Measurements from ENCODE around the gene HECW1. TPM values are rescaled to one million over a fixed set of nuclear protein-coding genes. Genes with fewer than 3 reads are reported as not detected.

Gene HECW1
- total and polyA plus RNA-seq, 2 donors (not counting 1 experiment from before 2014, with no cell fraction given): not detected

DNA sequence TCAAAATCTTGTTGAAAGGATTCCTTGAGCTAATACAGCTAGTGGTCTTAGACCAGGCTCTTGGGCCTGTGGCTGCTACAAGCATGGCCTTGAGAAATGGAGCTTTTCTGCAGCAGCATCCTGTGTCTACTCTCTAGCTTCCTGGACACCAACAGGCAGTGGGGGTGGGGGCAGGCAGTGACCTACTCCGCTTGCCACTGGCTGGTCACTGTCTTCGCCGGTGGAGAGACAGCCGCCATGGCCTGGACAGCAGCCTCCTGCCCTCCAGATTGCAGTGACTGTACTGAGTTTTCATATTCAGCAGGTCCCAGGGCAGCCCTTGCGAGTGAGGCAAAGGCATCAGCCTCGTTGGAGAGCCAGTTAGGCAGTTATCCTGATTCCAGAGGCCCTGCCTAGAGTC lies 204.6 kb downstream of the HECW1 start:
- CTCF ChIA-PET: no interaction called here
- DNase-seq: no peak
- intact Hi-C loops (cut with micrococcal nuclease): no loop called here
- Histone ChIP-seq H2AFZ (ENCODE audit: insufficient read depth, low read depth, low read length, poor library complexity, severe bottlenecking) (no peak overlapping the region), H3K27ac (ENCODE audit: low read length in 2 of 2) (no peak overlapping the region), H3K27me3 (replicated peaks in 1 of 4; ENCODE audit: control extremely low read depth in 1 of 4, control insufficient read depth in 3 of 4, insufficient read depth in 4 of 4, low read length in 3 of 4) (no peaks in the 10 kb centered on the region), H3K4me1 (ENCODE audit: control insufficient read depth in 2 of 2, insufficient read depth in 2 of 2, low read length in 2 of 2) (no peaks in the 10 kb centered on the region), H3K4me2 (replicated peaks; ENCODE audit: low read depth, low read length, poor library complexity, severe bottlenecking) (no peak overlapping the region), H3K36me3 (replicated peaks in 1 of 2; ENCODE audit: control extremely low read depth in 1 of 2, control insufficient read depth in 1 of 2, extremely low read depth in 1 of 2, insufficient read depth in 2 of 2, low read length in 1 of 2) (no peaks in the 10 kb centered on the region), H3K9ac (ENCODE audit: low read length) (no peak overlapping the region), H3K9me3 (ENCODE audit: control extremely low read depth in 1 of 3, control insufficient read depth in 2 of 3, insufficient read depth in 1 of 3, low read length in 2 of 3) (no peaks in the 10 kb centered on the region), H3K4me3 (ENCODE audit: control extremely low read depth in 1 of 5, extremely low read depth in 1 of 5, insufficient read depth in 1 of 5, low read depth in 2 of 5, low read length in 4 of 5) (no peak overlapping the region), H3K79me2 (ENCODE audit: control insufficient read depth, insufficient read depth, low read length) (no peaks in the 10 kb centered on the region), H4K20me1 (ENCODE audit: control insufficient read depth, insufficient read depth, low read length, poor library complexity, severe bottlenecking) (no peaks in the 10 kb centered on the region)
- WGBS (ENCODE audit: insufficient coverage): 85% methylated on average over 6 of the region's 6 CpGs
- Mint-ChIP-seq H3K4me3 (no peak overlapping the region), H3K4me1 (peaks cover 2% of the 10 kb centered on the region), H3K27ac (no peak overlapping the region), H3K9me3 (ENCODE audit: insufficient read depth) (no peaks in the 10 kb centered on the region), H3K27me3 (peaks cover 17% of the 10 kb centered on the region)
- POLR2A ChIA-PET: no interaction called here
- ATAC-seq (ENCODE audit: low read depth): no peak
- no peak for TF ChIP-seq EZH2 (IDR thresholded peaks at IDR 0.05; ENCODE audit: borderline replicate concordance, insufficient read depth, low read depth, low read length, poor library complexity, severe bottlenecking)
- TF ChIP-seq, protein P1, sequence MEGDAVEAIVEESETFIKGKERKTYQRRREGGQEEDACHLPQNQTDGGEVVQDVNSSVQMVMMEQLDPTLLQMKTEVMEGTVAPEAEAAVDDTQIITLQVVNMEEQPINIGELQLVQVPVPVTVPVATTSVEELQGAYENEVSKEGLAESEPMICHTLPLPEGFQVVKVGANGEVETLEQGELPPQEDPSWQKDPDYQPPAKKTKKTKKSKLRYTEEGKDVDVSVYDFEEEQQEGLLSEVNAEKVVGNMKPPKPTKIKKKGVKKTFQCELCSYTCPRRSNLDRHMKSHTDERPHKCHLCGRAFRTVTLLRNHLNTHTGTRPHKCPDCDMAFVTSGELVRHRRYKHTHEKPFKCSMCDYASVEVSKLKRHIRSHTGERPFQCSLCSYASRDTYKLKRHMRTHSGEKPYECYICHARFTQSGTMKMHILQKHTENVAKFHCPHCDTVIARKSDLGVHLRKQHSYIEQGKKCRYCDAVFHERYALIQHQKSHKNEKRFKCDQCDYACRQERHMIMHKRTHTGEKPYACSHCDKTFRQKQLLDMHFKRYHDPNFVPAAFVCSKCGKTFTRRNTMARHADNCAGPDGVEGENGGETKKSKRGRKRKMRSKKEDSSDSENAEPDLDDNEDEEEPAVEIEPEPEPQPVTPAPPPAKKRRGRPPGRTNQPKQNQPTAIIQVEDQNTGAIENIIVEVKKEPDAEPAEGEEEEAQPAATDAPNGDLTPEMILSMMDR (IDR thresholded peaks at IDR 0.05): no peak

DNA sequence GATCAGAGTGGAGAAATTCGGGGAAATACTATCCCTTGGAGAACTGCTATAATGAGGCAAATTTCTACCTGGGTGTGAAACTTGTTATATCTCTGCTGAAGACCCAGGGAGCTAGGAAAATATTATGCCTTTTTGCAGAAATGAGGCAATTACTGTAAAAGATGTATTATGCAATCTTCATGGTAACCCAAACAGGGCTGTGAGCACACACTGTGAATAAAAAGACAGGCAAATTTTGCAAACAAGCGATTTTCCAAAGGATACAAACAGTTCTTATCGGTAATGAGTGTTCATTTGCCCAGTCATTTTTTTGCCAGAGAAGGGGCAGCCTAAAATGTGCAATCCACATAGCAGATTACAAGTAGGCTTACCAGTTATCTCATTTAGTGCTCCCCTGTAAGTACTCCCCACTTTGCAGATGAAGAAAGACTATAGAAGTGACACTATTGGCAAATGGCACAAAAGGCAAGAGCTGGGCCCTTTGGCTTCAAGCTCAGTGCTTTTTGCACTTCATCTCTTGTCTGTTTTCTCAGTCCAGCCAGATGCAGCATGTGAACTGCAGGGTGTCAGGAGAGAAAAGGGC lies 205.8 kb downstream of the HECW1 start:
- Mint-ChIP-seq H3K4me1 (peaks cover 2% of the 10 kb centered on the region), H3K27me3 (peaks cover 18% of the 10 kb centered on the region)

More for the DNA sequence above, 205.8 kb downstream of the HECW1 start:
- no peak for DNase-seq
- 87% methylated on average over 2 of the region's 3 CpGs for WGBS (ENCODE audit: insufficient coverage)
- no peaks in the 10 kb centered on the region for H3K9me3 ChIP-seq (ENCODE audit: control extremely low read depth in 1 of 3, control insufficient read depth in 2 of 3, insufficient read depth in 1 of 3, low read length in 2 of 3)
- TF ChIP-seq, protein P1 (IDR thresholded peaks at IDR 0.05): no peak
- no peak for TF ChIP-seq EZH2 (IDR thresholded peaks at IDR 0.05; ENCODE audit: borderline replicate concordance, insufficient read depth, low read depth, low read length, poor library complexity, severe bottlenecking)
- H3K9me3 Mint-ChIP-seq (ENCODE audit: insufficient read depth): no peaks in the 10 kb centered on the region
- no peak overlapping the region for H3K27ac Mint-ChIP-seq
- H3K4me3 ChIP-seq (ENCODE audit: control extremely low read depth in 1 of 5, extremely low read depth in 1 of 5, insufficient read depth in 1 of 5, low read depth in 2 of 5, low read length in 4 of 5): no peak overlapping the region
- peaks cover 0 to 3% (median 0%) of the 10 kb centered on the region in 4 experiments for H3K27me3 ChIP-seq (replicated peaks in 1 of 4; ENCODE audit: control extremely low read depth in 1 of 4, control insufficient read depth in 3 of 4, insufficient read depth in 4 of 4, low read length in 3 of 4)
- no peak overlapping the region for H3K4me2 ChIP-seq (replicated peaks; ENCODE audit: low read depth, low read length, poor library complexity, severe bottlenecking)
- no peaks in the 10 kb centered on the region for H4K20me1 ChIP-seq (ENCODE audit: control insufficient read depth, insufficient read depth, low read length, poor library complexity, severe bottlenecking)
- CTCF ChIA-PET: no interaction called here
- H3K27ac ChIP-seq (ENCODE audit: low read length in 2 of 2): no peak overlapping the region
- intact Hi-C loops (cut with micrococcal nuclease): no loop called here
- H3K4me1 ChIP-seq (ENCODE audit: control insufficient read depth in 2 of 2, insufficient read depth in 2 of 2, low read length in 2 of 2): no peaks in the 10 kb centered on the region
- POLR2A ChIA-PET: no interaction called here
- no peak overlapping the region for H3K9ac ChIP-seq (ENCODE audit: low read length)
- H3K36me3 ChIP-seq (replicated peaks in 1 of 2; ENCODE audit: control extremely low read depth in 1 of 2, control insufficient read depth in 1 of 2, extremely low read depth in 1 of 2, insufficient read depth in 2 of 2, low read length in 1 of 2): no peaks in the 10 kb centered on the region
- no peaks in the 10 kb centered on the region for H3K79me2 ChIP-seq (ENCODE audit: control insufficient read depth, insufficient read depth, low read length)
- ATAC-seq (ENCODE audit: low read depth): no peak
- H2AFZ ChIP-seq (ENCODE audit: insufficient read depth, low read depth, low read length, poor library complexity, severe bottlenecking): no peak overlapping the region
- no peak overlapping the region for H3K4me3 Mint-ChIP-seq

All from B cell (primary cell).